Activated CD4-positive, alpha-beta T cell treated with anti-CD3 and anti-CD28 coated beads, Interleukin-2, amount 10 ng/mL, durations not matched to agents 7 days and 5 days (primary cell): ENCODE results near the gene CBFB. TPM values are rescaled to one million over a fixed set of nuclear protein-coding genes. Genes with fewer than 3 reads are reported as not detected.
"Not testable (repeated sequence)": the region's sequence is repeated elsewhere in the genome, so short reads cannot be mapped to it uniquely, and the experiment has no call there.

Experiments
- CTCF ChIA-PET: fragments of 350-600 bp; sonication (Branson Sonifier 250); formaldehyde crosslinking; loops from one replicate; lab custom pipeline; 2021; ENCODE audit warnings: antibody characterized with exemption; lab: Charles Lee
- POLR2A ChIA-PET: fragments of 350-600 bp; sonication (Branson Sonifier 250); formaldehyde crosslinking; loops from one replicate; lab custom pipeline; 2021; ENCODE audit warnings: antibody characterized with exemption; lab: Charles Lee
- DNase-seq: peaks from one replicate; pipeline ENCODE4 v3.0.0-alpha.2; 2020
- H3K27ac Mint-ChIP-seq: one replicate; pipeline ENCODE4 v1.8.0; 2021; ENCODE audit warnings: mild to moderate bottlenecking, moderate library complexity, mixed read lengths
- H3K27me3 Mint-ChIP-seq: one replicate; pipeline ENCODE4 v1.8.0; 2021; ENCODE audit warnings: mixed read lengths
- H3K36me3 Mint-ChIP-seq: one replicate; pipeline ENCODE4 v1.8.0; 2021; ENCODE audit warnings: low read depth, mixed read lengths
- H3K4me1 Mint-ChIP-seq: one replicate; pipeline ENCODE4 v1.8.0; 2021; ENCODE audit warnings: mixed read lengths
- H3K4me3 Mint-ChIP-seq: one replicate; pipeline ENCODE4 v1.8.0; 2021; ENCODE audit warnings: mild to moderate bottlenecking, moderate library complexity, mixed read lengths
- H3K9me3 Mint-ChIP-seq: one replicate; pipeline ENCODE4 v1.8.0; 2021; ENCODE audit warnings: mixed read lengths
- total RNA-seq, 2 experiments: library from RNA; stranded (reverse); gene quantifications; one replicate each; pipeline ENCODE4 v1.2.3, GENCODE V29; 2021

The CBFB gene
- total RNA-seq = 100 to 1,000 TPM; 218 to 222 TPM

GRCh38 chr16:67028696-67029253, at the start of gene CBFB:
Gene CBFB, plus strand, starts transcription at chr16:67029149. Its CDS starts 259 bp downstream, at chr16:67029408.
- Mint-ChIP-seq H3K27ac (peak within 1 kb of the TSS; percentile 94), H3K36me3 (peaks cover 35% of the 10 kb centered on the region), H3K27me3 (no peaks in the 10 kb centered on the region), H3K4me3 (peak within 1 kb of the TSS; percentile 92), H3K9me3 (no peaks in the 10 kb centered on the region), H3K4me1 (peaks cover 58% of the 10 kb centered on the region)
- CTCF ChIA-PET = interaction anchor here (0.6 to 5.4 kb wide), 9 partner anchors 11 to 129 kb away, joined by 3 to 54 read pairs (median 3); partner anchors contain the start of gene B3GNT9
- POLR2A ChIA-PET = interaction anchor here (0.7 to 1.1 kb wide), 2 partner anchors 15 to 104 kb away, joined by 3 to 5 read pairs; no protein-coding TSS in a partner anchor
- DNase-seq = peak; percentile 94

- POLR2A ChIA-PET = no interaction called here
- Mint-ChIP-seq H3K4me1 (peaks cover 79% of the 10 kb centered on the region), H3K9me3 (peaks cover 4% of the 10 kb centered on the region), H3K27ac (peak overlapping the region; percentile 96), H3K27me3 (no peaks in the 10 kb centered on the region), H3K36me3 (peaks cover 5% of the 10 kb centered on the region), H3K4me3 (no peak overlapping the region)
- CTCF ChIA-PET = interaction anchor here (0.6 to 1.9 kb wide), 8 partner anchors 11 to 270 kb away, joined by 3 to 9 read pairs (median 5); no protein-coding TSS in a partner anchor
- no peak for DNase-seq
Observed at GRCh38 chr16:66983033-66983432, 45.9 kb upstream of the CBFB start.

GRCh38 chr16:66984892-66985311, 44.0 kb upstream of the CBFB start:
- ChIA-PET CTCF (interaction anchor here (0.6 to 2.7 kb wide), 10 partner anchors 10 to 465 kb away, joined by 3 to 16 read pairs (median 3); partner anchors contain the start of gene CES3), POLR2A (interaction anchor here (2.0 kb wide), 1 partner anchor 29 kb away, joined by 6 read pairs; no protein-coding TSS in a partner anchor)
- peak overlapping the region; percentile 96 for H3K27ac Mint-ChIP-seq
- no peaks in the 10 kb centered on the region for H3K27me3 Mint-ChIP-seq
- DNase-seq = peak; percentile 64
- peaks cover 70% of the 10 kb centered on the region for H3K4me1 Mint-ChIP-seq
- H3K36me3 Mint-ChIP-seq = peaks cover 5% of the 10 kb centered on the region
- peak overlapping the region; percentile 1 for H3K4me3 Mint-ChIP-seq
- peaks cover 4% of the 10 kb centered on the region for H3K9me3 Mint-ChIP-seq

- no peak for DNase-seq
- H3K36me3 Mint-ChIP-seq = peaks cover 5% of the 10 kb centered on the region
- H3K27me3 Mint-ChIP-seq = no peaks in the 10 kb centered on the region
- H3K9me3 Mint-ChIP-seq = peaks cover 4% of the 10 kb centered on the region
- POLR2A ChIA-PET = no interaction called here
- H3K4me3 Mint-ChIP-seq = no peak overlapping the region
- H3K27ac Mint-ChIP-seq = peak overlapping the region; percentile 83
- CTCF ChIA-PET = interaction anchor here (0.9 to 2.7 kb wide), 5 partner anchors 8 to 200 kb away, joined by 3 to 16 read pairs (median 4); no protein-coding TSS in a partner anchor
- peaks cover 59% of the 10 kb centered on the region for H3K4me1 Mint-ChIP-seq
Observed at GRCh38 chr16:66986559-66986958, 42.4 kb upstream of the CBFB start.

GRCh38 chr16:66988197-66988788, 40.7 kb upstream of the CBFB start, which contains the start of gene CES4A:
Gene CES4A, plus strand, starts transcription at chr16:66988589. Its CDS starts 184 bp downstream, at chr16:66988773.
- POLR2A ChIA-PET = no interaction called here
- Mint-ChIP-seq H3K27ac (peak within 1 kb of the TSS; percentile 75), H3K27me3 (no peaks in the 10 kb centered on the region), H3K9me3 (peaks cover 2% of the 10 kb centered on the region), H3K36me3 (peaks cover 3% of the 10 kb centered on the region), H3K4me3 (peak within 1 kb of the TSS; percentile 8), H3K4me1 (peaks cover 47% of the 10 kb centered on the region)
- no peak for DNase-seq
- CTCF ChIA-PET = interaction anchor here (1.2 to 2.9 kb wide), 6 partner anchors 11 to 167 kb away, joined by 3 to 9 read pairs (median 4); no protein-coding TSS in a partner anchor

- Mint-ChIP-seq H3K4me3 (no peak overlapping the region), H3K9me3 (peaks cover 2% of the 10 kb centered on the region), H3K27me3 (no peaks in the 10 kb centered on the region), H3K36me3 (no peaks in the 10 kb centered on the region), H3K4me1 (peaks cover 17% of the 10 kb centered on the region), H3K27ac (no peak overlapping the region)
- CTCF ChIA-PET = interaction anchor here (0.8 to 2.0 kb wide), 6 partner anchors 8 to 80 kb away, joined by 3 to 12 read pairs (median 3); no protein-coding TSS in a partner anchor
- no peak for DNase-seq
- POLR2A ChIA-PET = no interaction called here
Observed at GRCh38 chr16:66991545-66992077, 37.3 kb upstream of the CBFB start.

- POLR2A ChIA-PET, H3K4me1 Mint-ChIP-seq, DNase-seq, H3K27ac Mint-ChIP-seq, H3K27me3 Mint-ChIP-seq, H3K36me3 Mint-ChIP-seq, H3K9me3 Mint-ChIP-seq, H3K4me3 Mint-ChIP-seq: not testable (repeated sequence)
- CTCF ChIA-PET = interaction anchor here (0.6 to 2.0 kb wide), 7 partner anchors 8 to 192 kb away, joined by 3 to 9 read pairs (median 4); no protein-coding TSS in a partner anchor
Observed at GRCh38 chr16:66993558-66993957, 35.4 kb upstream of the CBFB start.

GRCh38 chr16:66996324-66996982, 32.5 kb upstream of the CBFB start:
- POLR2A ChIA-PET = no interaction called here
- Mint-ChIP-seq H3K27ac (no peak overlapping the region), H3K36me3 (peaks cover 3% of the 10 kb centered on the region), H3K4me1 (peaks cover 24% of the 10 kb centered on the region), H3K4me3 (no peak overlapping the region), H3K9me3 (no peaks in the 10 kb centered on the region), H3K27me3 (no peaks in the 10 kb centered on the region)
- CTCF ChIA-PET = interaction anchor here (0.7 to 2.5 kb wide), 3 partner anchors 13 to 31 kb away, joined by 3 to 11 read pairs (median 7); no protein-coding TSS in a partner anchor
- no peak for DNase-seq

GRCh38 chr16:66996983-66997358, 32.0 kb upstream of the CBFB start:
- Mint-ChIP-seq H3K9me3 (no peaks in the 10 kb centered on the region), H3K27me3 (no peaks in the 10 kb centered on the region), H3K4me1 (peaks cover 30% of the 10 kb centered on the region), H3K4me3 (no peak overlapping the region), H3K36me3 (peaks cover 9% of the 10 kb centered on the region), H3K27ac (no peak overlapping the region)
- ChIA-PET CTCF (interaction anchor here (0.7 to 2.5 kb wide), 4 partner anchors 16 to 30 kb away, joined by 3 to 11 read pairs (median 6); no protein-coding TSS in a partner anchor), POLR2A (no interaction called here)
- DNase-seq = no peak

GRCh38 chr16:67000384-67001351, 28.3 kb upstream of the CBFB start:
- Mint-ChIP-seq H3K27ac (peak overlapping the region; percentile 86), H3K4me1 (peaks cover 36% of the 10 kb centered on the region), H3K4me3 (peak overlapping the region; percentile 73), H3K9me3 (no peaks in the 10 kb centered on the region), H3K27me3 (no peaks in the 10 kb centered on the region), H3K36me3 (peaks cover 27% of the 10 kb centered on the region)
- ChIA-PET CTCF (interaction anchor here (0.5 to 1.5 kb wide), 6 partner anchors 9 to 185 kb away, joined by 3 read pairs; no protein-coding TSS in a partner anchor), POLR2A (no interaction called here)
- DNase-seq = peak; percentile 65

GRCh38 chr16:67001726-67002125, 27.2 kb upstream of the CBFB start:
- no peak for DNase-seq
- ChIA-PET CTCF (interaction anchor here (0.6 to 1.7 kb wide), 3 partner anchors 10 to 13 kb away, joined by 3 to 4 read pairs (median 3); partner anchors contain the start of gene CES4A), POLR2A (no interaction called here)
- H3K27me3 Mint-ChIP-seq = no peaks in the 10 kb centered on the region
- no peaks in the 10 kb centered on the region for H3K9me3 Mint-ChIP-seq
- H3K36me3 Mint-ChIP-seq = peaks cover 29% of the 10 kb centered on the region
- peak overlapping the region; percentile 73 for H3K4me3 Mint-ChIP-seq
- peaks cover 38% of the 10 kb centered on the region for H3K4me1 Mint-ChIP-seq
- no peak overlapping the region for H3K27ac Mint-ChIP-seq
